ENCODE results near the gene MARCHF4. TPM values are rescaled to one million over a fixed set of nuclear protein-coding genes. Genes with fewer than 3 reads are reported as not detected.
"Not testable (repeated sequence)": the region's sequence is repeated elsewhere in the genome, so short reads cannot be mapped to it uniquely, and the experiment has no call there.

Gene MARCHF4
- polyA plus RNA-seq, 6 donors from 2014 or later: not detected

DNA sequence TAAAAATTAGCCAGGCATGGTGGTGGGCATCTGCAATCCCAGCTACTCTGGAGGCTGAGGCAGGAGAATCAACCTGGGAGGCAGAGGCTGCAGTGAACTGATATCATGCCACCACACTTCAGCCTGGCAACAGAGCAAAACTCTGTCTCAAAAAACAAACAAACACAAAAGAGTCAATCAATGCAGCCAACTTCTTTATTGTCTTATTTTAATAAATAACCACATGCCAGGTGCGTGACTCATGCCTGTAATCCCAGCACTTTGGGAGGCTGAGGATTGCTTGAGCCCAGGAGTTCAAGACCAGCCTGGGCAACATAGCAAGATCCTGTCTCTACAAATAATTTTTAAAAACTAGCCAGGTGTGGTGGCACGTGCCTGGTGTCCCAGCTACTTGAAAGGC is 12.1 kb upstream of the MARCHF4 start:
- not testable (repeated sequence) for H3K9me3 Mint-ChIP-seq; ATAC-seq (ENCODE audit: low read depth in 2 of 2); H3K27ac Mint-ChIP-seq; H3K36me3 Mint-ChIP-seq; DNase-seq; H3K4me1 Mint-ChIP-seq; H3K4me3 Mint-ChIP-seq
- H3K27me3 Mint-ChIP-seq: peaks cover 16 to 36% (median 23%) of the 10 kb centered on the region in 3 donors

DNA sequence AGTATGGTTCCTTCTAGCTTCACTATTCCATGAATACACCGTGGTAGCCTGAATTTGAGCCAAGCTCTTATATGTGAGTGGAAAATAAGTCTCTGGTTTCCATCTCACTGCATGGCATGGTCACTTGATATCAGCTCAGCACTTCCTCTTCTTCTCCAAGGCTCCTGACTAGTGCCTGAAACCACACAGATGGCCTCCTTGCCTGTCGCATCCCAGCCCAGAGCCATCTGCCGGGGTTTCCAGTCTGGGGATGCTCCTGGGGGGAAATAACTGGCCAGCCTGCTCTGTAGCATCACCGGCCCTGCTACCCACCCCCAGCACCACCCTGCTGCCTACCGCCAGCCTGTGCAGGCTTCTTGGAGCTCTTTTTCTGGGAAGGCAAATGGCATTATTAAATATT is 7.7 kb upstream of the MARCHF4 start:
- Mint-ChIP-seq H3K9me3 (peaks cover 0 to 4% (median 0%) of the 10 kb centered on the region in 7 donors), H3K36me3 (no peaks in the 10 kb centered on the region), H3K4me3 (no peak overlapping the region), H3K4me1 (no peaks in the 10 kb centered on the region), H3K27me3 (peaks cover 23 to 45% (median 29%) of the 10 kb centered on the region in 3 donors), H3K27ac (no peak overlapping the region)
- no peak for DNase-seq
- ATAC-seq (ENCODE audit: low read depth in 2 of 2): no peak

DNA sequence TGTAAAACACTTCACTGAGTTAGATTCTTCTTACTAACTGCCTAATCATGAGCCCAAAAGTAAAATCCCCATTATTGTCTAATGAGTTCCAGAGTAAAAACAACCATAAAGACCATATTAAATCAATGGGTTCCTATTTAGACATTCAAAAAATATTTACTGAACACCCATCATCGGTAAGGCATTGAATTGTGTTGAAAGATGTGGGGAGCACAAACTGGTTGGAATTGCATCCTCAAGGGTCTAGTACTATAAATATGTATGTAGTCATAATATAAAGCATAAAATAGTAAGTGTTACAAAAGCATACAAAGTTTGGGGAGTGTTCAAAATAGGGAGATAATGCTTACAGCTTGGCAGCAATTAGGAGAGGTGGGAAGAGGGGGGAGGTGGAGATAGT is 3.0 kb upstream of the MARCHF4 start:
- H3K27ac Mint-ChIP-seq: no peak overlapping the region
- H3K36me3 Mint-ChIP-seq: peaks cover 0 to 14% of the 10 kb centered on the region in 2 donors
- H3K4me1 Mint-ChIP-seq: peaks cover 8 to 16% (median 14%) of the 10 kb centered on the region in 3 donors
- H3K4me3 Mint-ChIP-seq: no peak overlapping the region
- DNase-seq (no peak), ATAC-seq (ENCODE audit: low read depth in 2 of 2) (no peak)
- peaks cover 47 to 87% (median 63%) of the 10 kb centered on the region in 3 donors for H3K27me3 Mint-ChIP-seq
- H3K9me3 Mint-ChIP-seq: peaks cover 0 to 8% (median 5%) of the 10 kb centered on the region in 7 donors

DNA sequence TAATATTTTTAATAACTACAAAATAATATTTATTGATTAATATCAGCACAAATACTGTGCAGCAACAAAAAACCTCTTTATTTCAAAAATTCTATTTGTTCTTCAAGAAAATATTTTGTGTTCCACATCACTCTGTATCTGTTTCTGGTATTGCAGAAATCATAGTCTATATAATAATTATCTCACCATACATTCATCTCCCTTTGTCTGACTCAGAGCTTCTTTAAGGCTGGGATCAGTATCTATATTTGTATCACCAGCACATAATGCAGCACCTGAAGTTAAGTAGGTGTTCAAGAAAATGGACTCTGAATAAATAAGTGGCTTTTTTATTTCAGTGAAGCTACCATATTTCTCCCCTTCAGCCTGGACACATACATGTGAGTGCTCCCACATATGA is 1.6 kb upstream of the MARCHF4 start:
- peaks cover 58 to 90% (median 71%) of the 10 kb centered on the region in 3 donors for H3K27me3 Mint-ChIP-seq
- ATAC-seq (ENCODE audit: low read depth in 2 of 2): no peak

DNA sequence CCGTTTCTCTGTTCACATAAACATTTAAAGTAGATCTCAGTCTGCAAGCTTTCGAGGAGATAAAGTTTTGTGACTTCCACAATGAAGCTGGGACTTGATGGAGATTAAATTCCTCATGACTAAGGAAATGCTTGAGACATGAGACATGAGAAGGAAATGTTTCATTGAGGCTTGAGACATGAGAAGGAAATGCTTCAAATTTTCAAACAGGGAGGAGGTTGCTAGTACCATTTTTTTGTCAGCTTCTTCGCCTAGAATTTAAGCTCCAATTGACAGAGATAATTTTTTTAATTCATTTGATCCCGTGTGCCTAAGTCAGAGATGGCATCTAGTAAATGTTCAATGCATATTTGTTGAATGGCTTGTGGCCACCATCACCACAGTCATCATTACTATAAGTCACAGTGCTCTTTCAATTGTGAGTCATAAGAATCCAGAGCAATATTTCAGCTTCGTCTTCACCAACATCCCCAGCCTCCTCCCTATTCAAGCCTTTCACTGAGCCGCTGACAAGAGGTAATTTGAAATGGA is 543 bp upstream of the MARCHF4 start:
- peaks cover 0 to 8% (median 5%) of the 10 kb centered on the region in 7 donors for H3K9me3 Mint-ChIP-seq
- H3K4me1 Mint-ChIP-seq: peaks cover 8 to 16% (median 14%) of the 10 kb centered on the region in 3 donors
- peak overlapping the region in 2 of 8 donors; percentile 14 to 23 for H3K4me3 Mint-ChIP-seq
- H3K36me3 Mint-ChIP-seq: peaks cover 0 to 15% of the 10 kb centered on the region in 2 donors
- H3K27me3 Mint-ChIP-seq: peaks cover 61 to 90% (median 80%) of the 10 kb centered on the region in 3 donors
- no peak for ATAC-seq (ENCODE audit: low read depth in 2 of 2)
- H3K27ac Mint-ChIP-seq: no peak overlapping the region
- DNase-seq: no peak

More for the DNA sequence above, 1.6 kb upstream of the MARCHF4 start:
- H3K36me3 Mint-ChIP-seq: peaks cover 0 to 15% of the 10 kb centered on the region in 2 donors
- no peak for DNase-seq
- no peak overlapping the region for H3K4me3 Mint-ChIP-seq
- H3K27ac Mint-ChIP-seq: no peak overlapping the region
- peaks cover 0 to 8% (median 5%) of the 10 kb centered on the region in 7 donors for H3K9me3 Mint-ChIP-seq
- H3K4me1 Mint-ChIP-seq: peaks cover 8 to 16% (median 14%) of the 10 kb centered on the region in 3 donors

DNA sequence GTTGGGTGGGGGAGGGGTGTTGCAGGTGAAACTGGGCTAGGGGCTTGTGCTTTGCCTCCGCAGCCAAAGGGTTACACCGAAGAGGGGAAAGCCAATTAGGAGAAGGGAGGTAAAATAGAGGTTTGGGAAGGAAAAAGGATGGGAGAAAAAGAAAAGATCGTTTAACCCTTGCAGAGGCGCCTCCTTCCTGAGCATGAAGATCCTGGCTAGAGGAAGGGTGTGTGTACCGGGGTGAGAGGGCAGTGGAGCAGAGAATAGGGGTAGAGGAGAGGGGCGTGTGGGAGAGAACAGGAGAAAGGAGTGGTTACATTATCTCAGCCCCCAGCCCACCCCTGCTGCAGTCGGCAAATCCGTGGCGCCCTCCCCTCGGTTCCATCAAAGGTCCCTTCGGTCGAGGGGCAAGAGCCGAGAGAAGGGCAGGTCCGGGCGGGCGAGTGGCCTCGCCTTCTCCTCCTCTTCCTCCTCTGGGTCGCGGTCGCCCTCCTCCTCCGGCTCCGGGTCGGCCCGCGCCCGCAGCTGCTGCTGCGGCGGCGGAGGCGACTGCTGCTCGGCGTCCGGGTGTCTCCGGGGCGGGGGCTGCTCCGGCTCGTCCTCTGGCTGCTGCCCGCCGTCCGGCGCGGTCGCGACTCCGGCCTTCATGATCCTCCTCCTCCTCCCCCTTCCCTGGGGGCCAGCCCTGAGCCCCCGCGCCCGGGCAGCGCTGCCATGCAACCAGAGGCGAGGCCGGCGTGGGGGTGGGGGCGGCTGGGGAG is 1.1 kb downstream of the MARCHF4 start:
- no peak for DNase-seq
- Mint-ChIP-seq H3K27me3 (peaks cover 71 to 95% (median 86%) of the 10 kb centered on the region in 3 donors), H3K36me3 (peaks cover 0 to 15% of the 10 kb centered on the region in 2 donors), H3K4me1 (peaks cover 8 to 16% (median 14%) of the 10 kb centered on the region in 3 donors), H3K9me3 (peaks cover 0 to 8% (median 4%) of the 10 kb centered on the region in 7 donors), H3K27ac (no peak overlapping the region), H3K4me3 (peak overlapping the region in 6 of 8 donors; percentile 40 to 85 (median 54))
- no peak for ATAC-seq (ENCODE audit: low read depth in 2 of 2)

DNA sequence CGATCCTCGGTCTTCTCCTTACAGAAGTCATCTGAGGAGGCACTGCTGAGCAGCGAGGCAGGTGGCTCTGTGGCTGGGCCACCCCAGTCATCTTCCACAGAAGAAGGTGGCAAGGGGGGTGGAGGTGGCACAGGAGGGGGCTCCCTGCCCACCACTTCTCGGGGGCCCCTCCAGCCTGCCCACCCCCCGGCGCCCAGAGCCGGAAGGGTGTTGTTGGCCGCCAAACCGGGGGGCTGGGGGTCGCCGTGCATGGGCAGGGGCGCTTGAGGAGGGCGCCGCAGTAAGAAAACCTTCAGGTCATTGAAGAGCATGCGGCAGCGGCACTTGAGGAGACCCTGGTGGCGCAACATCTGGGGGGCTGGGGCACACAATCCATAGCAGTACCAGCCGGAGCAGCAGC is 2.5 kb downstream of the MARCHF4 start:
- Mint-ChIP-seq H3K36me3 (peaks cover 0 to 15% of the 10 kb centered on the region in 2 donors), H3K27me3 (peaks cover 73 to 95% (median 91%) of the 10 kb centered on the region in 3 donors), H3K9me3 (peaks cover 0 to 7% (median 4%) of the 10 kb centered on the region in 7 donors), H3K27ac (peak overlapping the region in 1 of 6 donors; percentile 58), H3K4me1 (peaks cover 8 to 16% (median 14%) of the 10 kb centered on the region in 3 donors), H3K4me3 (peak overlapping the region in 1 of 8 donors; percentile 75)
- DNase-seq: no peak
- no peak for ATAC-seq (ENCODE audit: low read depth in 2 of 2)

DNA sequence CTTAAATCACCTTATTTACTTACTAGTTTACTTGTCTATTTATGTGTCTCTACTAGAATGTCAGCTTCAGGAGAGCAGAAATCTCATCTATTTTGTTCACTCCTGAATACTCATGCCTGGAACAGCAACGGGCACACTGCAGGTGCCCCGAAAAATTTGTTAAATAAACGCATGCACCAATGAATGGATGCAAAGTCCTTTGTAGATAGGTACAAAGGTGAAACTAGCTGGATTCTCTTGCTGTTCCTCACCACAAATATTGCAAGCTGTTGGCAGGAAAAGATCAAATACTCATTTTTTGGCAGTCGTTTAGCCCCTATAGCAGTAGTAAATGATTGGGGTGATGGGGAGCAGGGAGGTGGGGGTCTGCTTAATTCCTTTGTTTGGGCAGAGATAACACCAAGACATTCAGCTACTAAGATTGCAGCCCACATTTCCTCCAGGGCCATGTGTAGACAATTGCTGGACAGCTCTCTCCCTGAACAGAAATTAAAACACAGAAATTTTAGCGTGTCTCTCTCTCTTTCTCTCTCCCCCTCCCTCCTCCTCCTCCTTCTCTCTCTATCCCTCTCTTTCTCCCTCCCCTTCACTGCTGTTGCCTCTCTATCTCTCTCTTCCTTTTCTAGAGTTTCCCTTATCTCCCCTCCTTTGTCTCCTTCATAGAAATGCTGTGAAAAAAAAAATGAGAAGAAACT is 5.4 kb downstream of the MARCHF4 start:
- peaks cover 69 to 88% (median 84%) of the 10 kb centered on the region in 3 donors for H3K27me3 Mint-ChIP-seq

DNA sequence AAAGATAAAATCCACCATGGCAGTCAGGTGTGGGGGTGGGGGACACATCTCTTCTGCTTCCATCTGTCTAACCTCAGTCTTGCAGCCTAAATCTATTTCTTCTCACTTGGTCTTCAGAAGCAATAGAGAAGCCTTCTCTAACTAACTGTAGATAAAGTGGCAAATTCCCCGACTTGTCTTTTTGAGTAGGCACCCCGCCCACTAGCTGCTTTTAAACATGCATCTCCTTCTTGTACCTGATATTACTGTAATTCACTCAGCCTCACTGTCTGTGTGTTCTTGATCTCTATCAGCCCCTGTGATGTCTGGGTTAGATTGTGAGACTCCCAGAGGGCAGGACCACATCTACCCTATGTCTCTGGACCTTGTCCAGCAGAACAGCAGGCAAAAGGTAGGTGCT is 6.8 kb downstream of the MARCHF4 start:
- Mint-ChIP-seq H3K36me3 (peaks cover 0 to 3% of the 10 kb centered on the region in 2 donors), H3K4me3 (no peak overlapping the region), H3K27me3 (peaks cover 72 to 89% (median 83%) of the 10 kb centered on the region in 3 donors), H3K4me1 (peaks cover 1 to 2% (median 1%) of the 10 kb centered on the region in 3 donors), H3K27ac (no peak overlapping the region), H3K9me3 (no peaks in the 10 kb centered on the region)
- no peak for DNase-seq
- ATAC-seq (ENCODE audit: low read depth in 2 of 2): no peak

More for the DNA sequence above, 5.4 kb downstream of the MARCHF4 start:
- H3K4me3 Mint-ChIP-seq: no peak overlapping the region
- ATAC-seq (ENCODE audit: low read depth in 2 of 2) (no peak), DNase-seq (no peak)
- peaks cover 8 to 9% (median 8%) of the 10 kb centered on the region in 3 donors for H3K4me1 Mint-ChIP-seq
- H3K27ac Mint-ChIP-seq: no peak overlapping the region
- H3K9me3 Mint-ChIP-seq: peaks cover 0 to 1% (median 0%) of the 10 kb centered on the region in 7 donors
- H3K36me3 Mint-ChIP-seq: peaks cover 0 to 10% of the 10 kb centered on the region in 2 donors

DNA sequence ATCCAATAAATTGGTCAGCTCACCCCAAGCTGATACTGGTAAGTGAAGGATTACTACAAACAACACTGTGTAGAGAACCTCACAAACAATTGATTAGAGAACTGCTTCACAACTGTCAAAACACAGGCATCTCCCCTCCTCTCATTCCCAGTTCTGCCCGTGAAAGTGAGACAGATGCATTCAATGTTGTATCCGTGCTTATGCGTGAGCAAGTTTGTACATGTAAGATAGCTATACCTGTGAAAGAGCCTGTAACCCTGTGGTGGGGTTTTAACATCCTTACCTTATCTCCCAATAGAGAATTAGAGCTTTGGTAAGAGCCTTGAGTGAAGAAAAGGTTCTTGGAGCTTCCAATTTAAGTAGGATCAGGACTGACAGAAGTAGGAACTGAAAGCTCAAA is 9.1 kb downstream of the MARCHF4 start:
- H3K27me3 Mint-ChIP-seq: peaks cover 73 to 89% (median 78%) of the 10 kb centered on the region in 3 donors
- DNase-seq (no peak), ATAC-seq (ENCODE audit: low read depth in 2 of 2) (no peak)
- H3K27ac Mint-ChIP-seq: no peak overlapping the region
- H3K9me3 Mint-ChIP-seq: peaks cover 0 to 3% (median 0%) of the 10 kb centered on the region in 7 donors
- H3K4me1 Mint-ChIP-seq: no peaks in the 10 kb centered on the region
- H3K36me3 Mint-ChIP-seq: no peaks in the 10 kb centered on the region
- no peak overlapping the region for H3K4me3 Mint-ChIP-seq

DNA sequence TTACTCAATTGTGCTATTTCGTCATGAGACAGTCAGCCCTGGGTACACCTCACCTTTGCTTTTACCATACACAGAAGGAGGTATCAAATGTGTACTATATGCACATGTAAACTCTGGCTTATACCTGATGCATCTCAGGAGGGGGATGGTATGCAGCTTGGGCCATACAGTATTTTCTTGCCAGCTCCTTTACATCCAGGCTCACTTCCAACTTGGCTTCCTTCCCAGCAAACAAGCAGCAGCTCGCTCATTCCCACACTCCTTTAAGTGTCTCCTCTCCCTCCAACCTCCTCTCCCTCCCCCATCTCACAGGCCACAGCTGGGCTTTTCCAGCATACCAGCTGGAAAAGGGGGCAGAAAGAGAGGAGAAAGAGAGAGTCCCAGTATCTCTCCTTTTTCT is 9.6 kb downstream of the MARCHF4 start:
- H3K27ac Mint-ChIP-seq: no peak overlapping the region
- H3K36me3 Mint-ChIP-seq: no peaks in the 10 kb centered on the region
- H3K9me3 Mint-ChIP-seq: peaks cover 0 to 3% (median 0%) of the 10 kb centered on the region in 7 donors
- no peak overlapping the region for H3K4me3 Mint-ChIP-seq
- ATAC-seq (ENCODE audit: low read depth in 2 of 2) (no peak), DNase-seq (no peak)
- H3K4me1 Mint-ChIP-seq: no peaks in the 10 kb centered on the region
- peaks cover 70 to 87% (median 77%) of the 10 kb centered on the region in 3 donors for H3K27me3 Mint-ChIP-seq

DNA sequence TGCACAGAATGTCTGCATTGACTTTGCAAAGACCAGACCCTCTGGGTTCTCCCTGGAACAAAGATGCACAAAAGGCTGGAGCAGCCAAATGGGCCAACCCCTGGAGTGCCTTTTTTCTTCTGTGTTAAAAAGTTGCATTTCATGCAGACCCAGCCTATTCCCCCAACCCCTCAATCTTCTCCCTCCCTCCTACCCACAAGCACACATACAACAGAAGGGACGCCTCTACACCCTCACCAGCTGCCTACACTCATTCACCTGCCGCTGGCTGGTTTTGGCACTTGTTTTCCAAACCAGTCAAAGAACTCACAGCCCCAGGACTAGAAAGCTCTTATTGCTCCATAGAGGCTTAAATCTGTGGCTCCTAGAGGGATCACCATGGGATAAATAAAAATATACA is 16.6 kb downstream of the MARCHF4 start:
- Mint-ChIP-seq H3K27ac (no peak overlapping the region), H3K36me3 (no peaks in the 10 kb centered on the region), H3K9me3 (peaks cover 0 to 3% (median 0%) of the 10 kb centered on the region in 7 donors), H3K4me1 (peaks cover 0 to 7% (median 0%) of the 10 kb centered on the region in 3 donors), H3K4me3 (no peak overlapping the region), H3K27me3 (peaks cover 21 to 27% (median 24%) of the 10 kb centered on the region in 3 donors)
- DNase-seq (no peak), ATAC-seq (ENCODE audit: low read depth in 2 of 2) (no peak)

DNA sequence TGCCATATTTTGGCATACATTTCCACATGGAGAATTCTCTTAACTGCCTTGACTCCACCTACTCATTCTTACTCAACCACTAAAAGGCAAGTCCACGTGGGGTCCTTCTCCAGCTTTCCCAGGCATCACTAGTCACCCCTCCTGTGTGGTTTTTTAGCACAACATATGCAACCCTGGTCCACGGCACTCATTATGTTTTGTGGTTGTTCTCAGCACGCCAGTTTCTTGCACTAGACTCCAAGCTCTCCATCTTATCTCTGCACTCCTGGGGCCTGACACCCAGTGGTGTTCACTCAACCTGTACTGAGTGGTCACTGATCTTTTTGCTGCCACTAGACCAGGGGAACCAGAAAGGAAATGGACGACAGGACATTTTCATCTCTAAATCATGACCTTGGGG is 18.0 kb downstream of the MARCHF4 start:
- H3K36me3 Mint-ChIP-seq: no peaks in the 10 kb centered on the region
- peak overlapping the region in 1 of 6 donors; percentile 28 for H3K27ac Mint-ChIP-seq

More for the DNA sequence above, 18.0 kb downstream of the MARCHF4 start:
- H3K9me3 Mint-ChIP-seq: peaks cover 0 to 5% (median 0%) of the 10 kb centered on the region in 7 donors
- DNase-seq: no peak
- peaks cover 12 to 14% (median 13%) of the 10 kb centered on the region in 3 donors for H3K27me3 Mint-ChIP-seq
- no peak for ATAC-seq (ENCODE audit: low read depth in 2 of 2)
- no peak overlapping the region for H3K4me3 Mint-ChIP-seq
- peaks cover 0 to 7% (median 0%) of the 10 kb centered on the region in 3 donors for H3K4me1 Mint-ChIP-seq

Measured in naive B cell (primary cell).